ENCODE data around the gene TRH. TPM values are rescaled to one million over a fixed set of nuclear protein-coding genes. Genes with fewer than 3 reads are reported as not detected.

The TRH gene, protein sequence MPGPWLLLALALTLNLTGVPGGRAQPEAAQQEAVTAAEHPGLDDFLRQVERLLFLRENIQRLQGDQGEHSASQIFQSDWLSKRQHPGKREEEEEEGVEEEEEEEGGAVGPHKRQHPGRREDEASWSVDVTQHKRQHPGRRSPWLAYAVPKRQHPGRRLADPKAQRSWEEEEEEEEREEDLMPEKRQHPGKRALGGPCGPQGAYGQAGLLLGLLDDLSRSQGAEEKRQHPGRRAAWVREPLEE
- total RNA-seq: not detected

DNA sequence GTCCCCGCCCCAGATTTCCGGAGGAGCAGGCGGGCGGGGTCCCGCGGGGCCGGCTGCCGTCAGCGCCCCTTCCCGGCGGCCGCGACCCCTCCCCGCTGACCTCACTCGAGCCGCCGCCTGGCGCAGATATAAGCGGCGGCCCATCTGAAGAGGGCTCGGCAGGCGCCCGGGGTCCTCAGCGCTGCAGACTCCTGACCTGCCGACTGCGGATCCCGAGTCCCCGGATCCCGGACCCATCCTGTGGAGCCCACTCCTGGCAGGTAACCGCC, at the start of gene TRH:
TSS of gene TRH (plus strand) at position 157 of the 269 bp plus-strand sequence. CDS start 1,097 bp downstream, outside the sequence.
- no peak for DNase-seq (ENCODE audit: low spot score)

DNA sequence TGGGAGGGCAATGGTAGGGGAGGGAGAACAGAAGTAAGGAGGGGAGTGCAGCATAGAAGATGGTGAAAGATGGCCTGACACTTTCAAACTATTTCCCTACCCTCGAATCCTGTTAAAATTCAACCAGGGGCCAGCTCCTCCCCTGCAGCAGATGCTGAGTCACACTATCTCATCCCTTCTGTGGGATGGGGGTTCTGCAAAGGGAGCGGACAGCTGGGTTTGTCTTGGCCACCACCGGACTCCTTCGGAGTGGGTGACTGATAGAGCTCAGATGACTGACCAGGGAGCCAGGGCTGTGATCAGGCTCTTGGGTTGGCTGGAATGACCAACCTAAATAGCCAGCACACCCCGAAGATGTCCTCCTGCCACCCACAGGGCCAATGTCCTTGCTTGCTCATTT, 47.4 kb upstream of the TRH start:
- no peak for DNase-seq (ENCODE audit: low spot score)

DNA sequence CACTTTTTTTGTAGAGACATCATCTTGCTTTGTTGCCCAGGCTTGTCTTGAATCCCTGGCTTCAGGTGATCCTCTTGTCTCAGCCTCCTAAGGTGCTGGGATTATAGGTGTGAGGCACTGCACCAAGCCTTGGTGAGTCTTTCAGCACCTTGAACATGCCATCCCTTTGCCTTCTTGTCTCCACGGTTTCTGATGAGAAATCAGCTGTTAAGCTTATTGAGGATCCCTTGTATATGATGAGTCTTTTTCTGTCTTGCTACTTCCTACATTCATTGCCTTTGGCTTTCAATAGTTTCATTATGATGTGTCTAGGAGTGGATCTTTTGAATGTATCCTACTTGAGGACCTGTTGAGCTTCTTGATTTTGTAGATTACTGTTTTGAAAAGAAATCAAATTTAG, 45.1 kb upstream of the TRH start:
- no peak for DNase-seq (ENCODE audit: low spot score)

DNA sequence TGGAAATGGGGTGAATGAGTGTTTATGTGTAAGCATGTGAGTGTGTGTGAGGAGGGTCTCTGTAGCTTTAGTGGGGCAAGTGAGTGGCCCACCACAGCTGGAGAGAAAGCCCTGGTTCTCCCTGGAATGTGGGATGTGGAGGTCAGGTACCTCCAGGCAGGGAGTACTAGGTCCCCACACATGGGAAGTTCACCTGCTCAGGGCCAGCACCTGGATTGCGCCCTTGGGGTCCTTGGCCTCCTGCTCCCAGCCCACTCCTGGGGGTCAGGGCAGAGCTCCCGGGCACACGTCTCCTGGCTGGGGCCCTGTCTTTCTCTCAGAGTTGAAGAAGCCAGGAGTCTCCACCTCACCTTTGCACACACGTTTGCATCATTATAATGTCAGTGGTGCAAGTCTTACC, 41.0 kb upstream of the TRH start:
- no peak for DNase-seq (ENCODE audit: low spot score)

DNA sequence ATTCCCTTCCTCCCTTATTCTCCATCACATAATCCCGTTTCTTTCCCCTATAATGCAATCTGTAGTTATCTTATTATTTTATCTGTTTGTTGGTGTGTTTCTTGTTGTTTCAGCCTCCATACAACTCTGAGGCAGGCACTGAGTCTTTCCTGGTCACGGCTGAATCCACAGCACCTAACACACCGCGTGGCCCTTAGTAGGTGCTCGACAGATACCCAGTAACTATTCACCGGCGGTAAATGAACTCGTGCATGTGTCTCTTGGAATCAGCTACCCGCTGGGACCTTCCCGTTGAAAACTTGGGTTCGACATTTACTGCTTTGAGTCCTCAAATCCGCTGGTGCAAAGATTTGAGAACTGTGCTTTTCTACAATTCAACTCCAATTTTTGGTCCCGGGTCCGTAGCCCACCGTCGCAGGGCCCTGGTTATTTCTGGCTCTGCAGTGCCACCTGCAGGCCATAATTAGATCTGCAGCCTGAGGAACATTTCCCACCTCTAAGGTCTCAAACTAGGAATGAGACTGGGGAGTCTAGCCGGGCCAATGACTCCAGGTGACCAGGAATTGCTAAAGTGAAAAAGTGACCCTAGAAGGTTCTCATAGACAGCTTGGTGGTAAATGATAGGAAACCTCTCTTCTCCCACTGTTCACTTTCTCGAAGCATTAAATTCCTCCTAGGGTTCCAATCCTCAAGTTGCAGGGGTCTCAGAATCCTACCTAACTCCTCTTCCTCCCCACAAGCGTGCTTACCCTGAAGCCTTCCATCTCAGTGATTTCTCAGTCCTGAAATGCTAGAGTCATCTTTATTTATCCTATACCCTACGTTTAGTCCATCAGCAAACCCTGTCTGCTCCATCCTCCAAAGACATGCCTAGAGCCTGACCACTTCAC, 40.0 kb upstream of the TRH start:
- DNase-seq (ENCODE audit: low spot score): no peak

DNA sequence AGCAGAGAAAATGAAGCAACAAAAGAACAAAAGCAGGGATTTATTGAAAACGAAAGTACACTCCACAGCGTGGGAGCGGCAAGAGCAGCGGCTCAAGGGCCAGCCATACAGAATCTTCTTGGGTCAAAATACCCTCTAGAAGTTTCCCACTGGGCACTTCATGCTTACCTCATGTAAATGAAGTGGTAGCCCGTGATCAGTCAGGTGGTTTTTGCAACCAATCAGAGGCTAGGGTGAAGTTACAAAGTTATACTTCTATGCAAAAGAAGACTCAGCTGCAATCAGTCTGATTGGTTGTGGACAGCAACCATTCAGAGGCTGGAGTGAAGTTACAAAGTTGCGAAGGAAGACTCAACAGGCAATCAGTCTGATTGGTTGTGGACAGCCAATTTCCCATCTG, 37.8 kb upstream of the TRH start:
- DNase-seq (ENCODE audit: low spot score): no peak

DNA sequence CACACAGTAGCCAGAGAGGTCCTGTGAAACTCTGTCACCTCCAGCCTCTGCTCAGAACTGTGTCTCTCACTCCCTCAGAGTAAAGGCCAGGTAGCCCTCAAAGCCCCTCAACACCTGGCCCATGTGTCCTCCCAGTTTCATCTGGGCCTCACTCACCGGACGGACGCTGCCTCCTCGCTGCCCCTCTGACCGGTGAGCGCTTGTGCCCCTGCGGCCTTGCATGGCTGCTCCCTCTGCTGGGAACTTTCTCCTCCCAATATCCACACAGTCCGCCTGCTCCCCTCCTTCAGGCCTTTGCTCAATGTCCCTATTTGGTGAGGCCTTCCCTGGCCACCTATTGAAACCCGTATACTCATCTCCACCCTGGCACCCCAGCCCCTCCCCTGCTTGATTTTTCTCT, 36.8 kb upstream of the TRH start:
- no peak for DNase-seq (ENCODE audit: low spot score)

DNA sequence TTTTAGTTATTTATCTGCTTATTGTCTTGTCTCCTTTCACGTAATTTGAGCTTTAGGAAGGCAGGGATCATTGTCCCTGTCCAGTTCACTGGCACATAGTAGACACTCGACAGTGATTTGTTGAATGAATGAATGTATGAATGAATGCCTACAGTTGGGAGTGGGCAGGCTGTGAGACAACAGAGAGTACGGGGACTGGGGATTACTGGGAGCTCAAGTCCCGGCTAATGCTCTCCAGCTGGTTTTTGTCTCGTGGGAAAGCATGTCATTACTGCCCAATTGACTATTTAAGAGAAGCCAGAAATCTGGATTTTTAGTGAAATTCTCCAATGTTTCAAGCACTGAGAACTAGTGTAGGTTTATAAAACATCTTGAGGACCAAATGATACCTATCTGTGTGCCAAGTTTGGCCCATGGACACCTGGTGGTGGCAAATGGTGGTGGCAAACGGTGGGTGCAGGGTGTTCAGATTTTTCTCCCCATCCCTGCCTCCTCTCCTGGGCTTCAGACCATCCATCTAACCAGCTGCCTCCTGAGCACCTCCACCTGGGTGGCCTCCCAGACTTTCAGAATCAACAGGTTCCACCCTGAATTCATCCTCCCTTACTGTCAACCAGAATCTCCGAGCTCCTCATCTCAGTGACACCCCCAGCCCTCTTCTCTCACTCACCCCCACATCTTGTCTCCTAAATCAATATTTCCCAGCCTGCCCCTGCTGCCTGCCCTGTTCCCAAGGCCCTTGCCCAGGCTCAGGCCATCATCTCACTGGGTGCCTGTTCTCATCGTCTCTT, 36.2 kb upstream of the TRH start:
- no peak for DNase-seq (ENCODE audit: low spot score)

DNA sequence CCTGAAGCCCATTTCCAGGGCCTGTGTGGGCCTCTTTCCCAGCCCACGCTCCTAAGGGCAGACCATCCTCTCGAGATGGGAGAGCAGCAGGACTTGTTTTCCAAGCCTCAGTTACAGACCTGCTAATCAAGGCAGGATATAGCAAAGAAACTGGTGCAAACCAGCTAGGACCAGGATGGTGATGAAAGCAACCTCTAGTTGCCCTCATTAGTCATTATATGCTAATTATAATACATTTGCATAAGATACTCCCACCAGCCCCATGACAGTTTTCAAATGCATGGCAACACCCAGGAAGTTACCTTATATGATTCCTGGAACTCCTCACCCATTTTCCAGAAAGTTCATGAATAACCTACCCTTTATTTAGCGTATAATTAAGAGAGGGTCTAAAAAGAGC, 34.4 kb upstream of the TRH start:
- no peak for DNase-seq (ENCODE audit: low spot score)

DNA sequence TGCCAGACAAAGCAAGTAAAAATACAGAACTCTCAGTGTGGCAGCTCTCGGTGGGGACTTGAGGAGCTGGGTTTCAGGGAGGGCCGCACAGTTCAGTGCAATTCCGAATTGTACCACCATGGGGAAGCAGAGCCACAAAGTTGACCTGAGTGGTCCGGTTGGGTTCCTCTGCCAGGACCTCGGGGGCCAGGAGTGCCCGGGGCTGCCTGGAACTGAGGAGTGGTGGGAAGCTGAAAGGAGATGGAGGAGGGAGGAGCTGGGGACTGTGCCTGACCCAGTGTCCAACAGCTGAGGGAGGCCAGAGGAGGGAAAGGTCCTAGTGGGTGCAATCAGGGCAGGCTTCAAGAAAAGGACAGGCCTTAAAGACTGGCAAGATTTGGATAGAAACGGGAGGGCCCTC, 32.2 kb upstream of the TRH start:
- peak; percentile 61 for DNase-seq (ENCODE audit: low spot score)

DNA sequence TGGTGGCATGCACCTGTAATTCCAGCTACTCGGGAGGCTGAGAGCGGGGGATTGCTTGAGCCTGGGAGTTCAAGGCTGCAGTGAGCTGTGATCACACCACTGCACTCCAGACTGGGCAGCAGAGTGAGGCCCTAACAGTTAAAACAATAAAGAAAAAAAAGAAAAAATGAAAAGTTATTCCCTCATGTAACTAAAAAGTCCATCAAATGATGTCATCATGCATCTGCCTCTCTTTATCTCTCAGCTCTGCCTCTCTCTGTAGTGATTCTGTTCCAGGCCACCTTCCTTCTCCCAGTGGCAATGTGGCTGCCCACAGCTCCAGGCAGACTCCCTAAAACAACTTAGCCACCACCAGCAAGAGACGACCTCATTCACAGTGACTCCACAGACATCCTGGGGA, 31.5 kb upstream of the TRH start:
- DNase-seq (ENCODE audit: low spot score): no peak

DNA sequence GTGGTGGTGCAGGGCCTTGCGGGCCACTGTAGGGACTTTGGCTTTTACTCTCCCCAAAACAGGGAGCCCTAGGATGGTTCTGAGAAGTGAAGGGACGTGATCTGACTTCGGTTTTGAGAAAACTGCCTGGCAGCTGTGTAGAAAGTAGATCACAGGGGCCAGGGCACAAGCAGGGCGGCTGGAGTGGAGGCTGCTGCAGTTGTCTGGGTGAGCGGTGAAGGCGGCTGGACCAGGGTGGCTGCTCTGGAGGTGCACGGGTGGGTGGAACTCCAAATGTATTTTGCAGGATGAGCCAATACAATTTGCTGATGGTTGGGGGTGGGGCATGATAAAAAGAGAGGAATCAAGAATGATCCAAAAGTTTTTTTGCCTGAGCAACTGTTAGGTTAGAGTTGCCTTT, 29.8 kb upstream of the TRH start:
- no peak for DNase-seq (ENCODE audit: low spot score)

DNA sequence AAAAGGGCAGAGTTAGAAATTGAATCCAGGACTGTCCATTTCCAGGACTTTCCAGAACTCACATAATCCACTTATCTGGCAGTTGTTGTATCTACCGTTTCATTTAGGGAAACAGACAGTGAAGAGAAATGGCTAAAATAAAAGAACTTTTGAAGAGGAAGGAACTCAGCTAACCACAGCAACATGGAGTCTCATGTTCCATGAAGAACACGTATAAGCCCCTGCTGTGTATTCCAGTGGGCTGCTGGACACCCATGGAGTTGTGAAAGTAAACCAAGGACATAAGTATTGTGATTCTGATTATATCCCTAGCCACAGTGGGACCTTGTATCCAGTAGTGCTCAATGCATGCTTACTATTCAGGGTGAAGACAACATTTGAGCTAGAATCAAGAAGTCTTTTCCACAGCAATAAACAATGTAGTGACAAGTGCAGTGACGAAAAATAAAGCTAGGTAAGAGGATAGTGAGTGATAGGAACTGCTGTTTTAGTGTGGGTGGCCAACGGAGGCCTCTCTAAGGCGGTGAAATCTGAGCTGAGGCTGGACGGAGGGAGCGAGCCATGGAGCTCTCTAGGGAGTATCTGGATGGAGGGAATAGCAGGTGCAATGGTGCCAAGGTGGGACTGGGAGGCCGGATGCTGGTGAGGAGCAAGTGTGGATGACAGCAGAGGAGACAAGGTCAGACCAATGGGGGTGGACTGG, 26.8 kb upstream of the TRH start:
- DNase-seq (ENCODE audit: low spot score): no peak

DNA sequence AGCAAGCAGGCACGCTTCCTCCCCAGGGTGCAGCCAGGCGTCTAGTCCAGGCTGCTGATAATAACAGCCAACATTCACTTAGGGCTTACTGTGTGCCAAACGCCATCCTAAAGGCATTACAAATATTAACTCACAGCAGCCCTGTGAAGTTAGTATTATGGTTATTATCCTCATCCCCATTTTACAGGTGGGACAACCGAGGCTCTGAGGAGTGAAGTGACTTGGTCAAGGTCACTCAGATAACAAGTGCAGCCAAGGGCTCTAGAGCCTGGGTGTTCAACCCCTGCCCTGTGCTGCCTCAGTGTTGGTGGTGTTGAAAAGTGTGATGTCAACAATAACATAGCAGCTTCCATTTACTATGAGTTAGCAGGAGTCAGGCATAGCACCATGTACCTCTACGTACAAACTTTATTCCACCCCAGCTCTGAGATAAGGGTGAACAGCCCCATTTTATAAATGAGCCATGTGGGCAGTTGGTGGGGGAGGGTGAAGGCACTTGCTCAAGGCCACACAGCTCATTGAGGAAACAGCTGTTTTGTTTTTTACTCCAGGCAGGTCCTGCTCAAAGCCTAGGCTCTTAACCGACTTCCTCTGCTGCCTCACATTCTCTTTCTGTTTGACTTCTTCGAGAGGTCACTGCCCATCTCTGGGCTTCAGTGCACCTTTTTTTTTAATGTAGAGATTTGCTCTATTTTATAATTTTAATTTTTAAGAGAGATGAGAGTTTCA, 24.0 kb upstream of the TRH start:
- no peak for DNase-seq (ENCODE audit: low spot score)

DNA sequence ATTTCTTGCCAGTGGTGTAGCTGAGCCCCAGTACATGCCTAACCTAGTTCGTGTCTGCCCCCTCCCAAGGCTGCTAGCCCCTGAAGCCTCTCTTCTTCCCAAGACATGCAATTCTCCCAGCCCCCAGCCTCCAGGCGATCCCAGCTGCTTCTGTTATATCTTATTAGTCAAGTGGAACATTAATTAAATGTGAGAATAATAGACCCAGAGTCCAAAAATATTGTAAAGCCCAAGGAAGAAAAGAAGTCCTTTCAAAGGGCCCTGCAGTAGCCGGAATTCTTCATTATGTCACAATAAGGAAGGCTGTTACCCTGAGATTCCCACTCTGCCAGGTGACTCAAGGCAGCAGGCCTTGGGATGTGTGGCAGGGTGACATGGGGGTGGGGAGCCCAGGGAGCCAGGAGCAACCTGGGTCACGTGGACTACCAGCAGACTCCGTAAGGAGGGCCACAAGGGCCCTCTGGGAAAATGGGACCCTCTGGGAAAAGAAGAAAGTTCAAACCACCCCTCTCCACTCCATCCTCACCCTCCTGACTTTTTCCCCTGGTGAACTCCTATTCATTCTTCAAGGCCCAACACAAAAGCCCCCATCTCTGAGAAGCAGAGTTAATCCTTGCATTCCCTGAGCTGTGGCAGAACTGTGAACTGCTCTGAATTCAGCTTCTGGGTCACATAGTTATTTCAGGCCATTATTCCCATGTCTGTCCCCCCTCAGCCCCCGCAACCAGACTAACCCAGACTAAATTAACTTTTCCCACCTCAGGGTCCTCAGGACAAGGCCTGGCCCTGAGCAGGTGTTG, 21.8 kb upstream of the TRH start:
- no peak for DNase-seq (ENCODE audit: low spot score)

DNA sequence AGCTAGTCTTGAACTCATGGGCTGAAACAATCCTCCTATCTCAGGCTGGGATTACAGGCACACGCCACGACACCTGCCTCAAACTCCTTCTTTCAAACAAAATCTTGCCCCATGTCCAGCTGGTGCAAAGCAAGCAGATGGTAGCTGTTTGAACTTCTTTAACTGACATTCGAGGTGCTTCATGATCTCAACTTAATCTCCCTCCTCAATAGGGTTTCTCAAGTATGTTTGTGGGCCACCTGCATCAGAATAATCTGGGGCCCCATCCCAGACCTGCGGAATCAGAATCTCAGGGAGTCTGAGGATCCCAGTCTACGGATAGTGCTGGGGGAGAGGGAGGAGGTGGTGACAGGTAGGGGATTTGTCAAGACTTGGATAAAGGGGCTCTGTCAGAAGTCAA, 20.9 kb upstream of the TRH start:
- DNase-seq (ENCODE audit: low spot score): no peak

DNA sequence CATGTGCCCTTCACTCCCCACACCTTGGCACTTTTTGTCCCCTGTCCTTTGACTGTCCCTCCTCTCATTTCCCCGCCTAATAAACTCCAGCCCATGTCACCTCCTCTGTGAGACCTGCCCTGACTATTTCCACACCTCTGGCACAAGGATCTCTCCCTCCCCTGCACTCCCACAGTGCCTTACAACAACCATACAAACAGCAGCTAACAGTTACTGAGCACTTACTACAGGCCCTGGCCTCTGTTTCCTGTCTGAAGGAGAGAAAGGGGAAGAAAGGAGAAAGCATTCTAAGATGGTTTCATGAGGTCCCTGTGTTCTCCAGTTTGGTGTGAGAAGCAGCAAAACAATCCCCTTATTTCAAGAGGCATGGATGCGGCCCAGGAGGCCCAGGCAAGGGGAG, 20.0 kb upstream of the TRH start:
- DNase-seq (ENCODE audit: low spot score): no peak

DNA sequence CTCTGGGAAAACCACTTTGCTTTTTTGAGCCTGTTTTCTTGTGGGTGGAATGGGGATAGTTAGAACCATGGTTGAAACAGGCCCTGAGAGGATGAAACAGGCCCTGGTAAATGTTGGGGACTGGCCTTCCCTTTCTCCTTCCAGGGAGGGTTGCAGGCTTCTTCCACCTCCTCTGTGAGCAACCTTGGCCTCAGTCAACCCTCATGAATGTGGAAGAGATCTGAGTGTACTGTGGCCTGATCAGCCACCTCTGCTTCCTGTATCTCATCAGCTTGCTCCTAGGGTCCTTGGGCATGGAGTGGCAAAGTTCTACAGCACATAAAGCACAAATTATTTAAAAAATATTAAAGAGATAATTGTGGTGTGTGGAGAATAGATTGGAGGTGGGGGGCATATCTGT, 17.6 kb upstream of the TRH start:
- DNase-seq (ENCODE audit: low spot score): no peak

DNA sequence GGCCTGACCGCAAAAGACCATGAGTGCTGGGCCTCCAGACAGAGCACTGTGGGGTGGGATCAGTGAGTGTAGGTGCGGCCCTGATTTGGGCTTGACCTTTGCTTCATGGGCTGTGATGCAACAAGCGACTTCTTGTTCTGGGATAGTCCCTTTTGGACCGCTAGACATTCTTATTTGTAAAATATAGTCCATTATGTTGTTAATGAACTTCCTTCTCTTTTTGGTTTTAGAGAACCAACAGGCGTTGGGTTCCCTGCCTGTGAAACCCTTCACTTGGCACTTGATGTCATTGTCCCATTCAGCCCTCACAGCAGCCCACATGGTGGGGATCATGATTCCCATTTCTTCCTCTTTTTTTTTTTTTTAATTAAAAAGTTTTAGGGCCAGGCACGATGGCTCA, 15.8 kb upstream of the TRH start:
- no peak for DNase-seq (ENCODE audit: low spot score)

DNA sequence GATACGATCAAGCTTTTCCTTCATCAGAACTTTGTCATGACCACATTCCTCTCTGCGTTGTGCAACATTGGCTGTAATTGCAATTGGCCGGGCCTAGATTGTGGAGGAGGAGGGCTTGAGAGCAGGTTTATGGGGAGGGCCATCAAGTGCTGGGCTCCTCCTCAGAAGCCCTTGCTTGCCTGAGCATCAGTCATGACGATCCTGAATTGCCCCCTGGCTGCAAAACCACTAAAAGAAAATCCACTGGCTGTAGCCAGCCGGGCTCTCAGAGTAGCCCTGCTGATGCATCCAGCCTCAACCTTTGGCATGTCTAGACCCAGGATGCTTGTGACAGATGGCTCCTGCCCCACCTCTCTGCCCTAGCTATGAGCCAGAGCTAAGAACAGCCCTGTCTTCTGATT, 13.4 kb upstream of the TRH start:
- DNase-seq (ENCODE audit: low spot score): no peak

DNA sequence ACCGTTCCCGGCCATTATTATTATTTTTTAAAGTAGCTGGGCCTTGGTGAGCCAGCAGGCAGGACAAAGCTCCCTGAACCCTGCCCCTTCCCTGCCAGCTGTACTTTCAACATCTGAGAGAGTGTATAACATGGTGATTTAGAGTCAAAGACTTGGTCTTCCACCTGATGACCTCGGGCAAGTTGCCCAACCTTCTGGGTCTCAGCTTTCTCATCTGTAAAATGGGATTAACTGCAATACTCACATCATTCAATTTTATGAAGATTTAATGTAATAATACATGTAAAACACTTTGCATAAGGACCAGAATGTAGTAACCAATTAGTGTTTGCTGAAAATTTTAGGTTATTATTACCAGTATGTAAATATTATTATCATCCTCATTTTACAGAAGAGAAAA, 11.9 kb upstream of the TRH start:
- DNase-seq (ENCODE audit: low spot score): no peak
